Erythroblast (primary cell): ENCODE data around the gene TTC39C.
"Not testable (repeated sequence)": the region's sequence is repeated elsewhere in the genome, so short reads cannot be mapped to it uniquely, and the experiment has no call there.

Experiments used
- DNase-seq, 2 experiments: peaks; one replicate each; lab custom pipeline; 2025; lab: John Stamatoyannopoulos, UW
- GATA1 ChIP-seq: IDR thresholded peaks from 2 replicates; pipeline ENCODE4 v1.6.1; 2011; ENCODE audit warnings: low read depth, mild to moderate bottlenecking, control low read depth, low read length, moderate library complexity
- POLR2A ChIP-seq: IDR thresholded peaks from 2 replicates; pipeline ENCODE4 v1.6.1; 2011; ENCODE audit warnings: mild to moderate bottlenecking, low read length

TTC39C gene

DNA sequence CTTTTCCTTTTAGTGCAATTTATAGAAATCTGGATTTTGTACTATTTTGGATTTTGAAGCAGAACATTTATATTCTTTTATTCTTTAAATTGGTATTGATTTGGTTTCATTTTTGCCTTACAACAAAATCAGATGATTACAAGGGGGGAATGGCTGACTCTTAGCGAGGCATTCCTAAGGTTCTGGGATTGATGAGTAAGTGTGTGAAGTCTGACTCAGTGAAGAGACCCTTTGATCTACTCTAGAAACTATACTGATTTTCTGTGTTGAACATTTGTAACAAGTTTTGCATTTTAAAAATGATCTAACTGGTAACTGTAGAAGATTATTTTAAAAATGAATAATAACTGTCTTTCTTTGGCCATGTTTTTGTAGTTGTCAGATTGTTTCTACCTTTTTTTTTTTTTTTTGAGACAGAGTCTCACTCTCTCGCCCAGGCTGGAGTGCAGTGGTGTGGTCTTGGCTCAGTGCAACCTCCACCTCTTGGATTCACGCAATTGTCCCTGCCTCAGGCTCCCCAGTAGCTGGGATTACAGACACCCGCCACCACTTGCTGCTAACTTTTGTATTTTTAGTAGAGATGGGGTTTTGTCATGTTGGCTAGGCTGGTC, 48.7 kb downstream of the TTC39C start:
- TF ChIP-seq POLR2A (no peak), GATA1 (no peak)
- DNase-seq = no peak

DNA sequence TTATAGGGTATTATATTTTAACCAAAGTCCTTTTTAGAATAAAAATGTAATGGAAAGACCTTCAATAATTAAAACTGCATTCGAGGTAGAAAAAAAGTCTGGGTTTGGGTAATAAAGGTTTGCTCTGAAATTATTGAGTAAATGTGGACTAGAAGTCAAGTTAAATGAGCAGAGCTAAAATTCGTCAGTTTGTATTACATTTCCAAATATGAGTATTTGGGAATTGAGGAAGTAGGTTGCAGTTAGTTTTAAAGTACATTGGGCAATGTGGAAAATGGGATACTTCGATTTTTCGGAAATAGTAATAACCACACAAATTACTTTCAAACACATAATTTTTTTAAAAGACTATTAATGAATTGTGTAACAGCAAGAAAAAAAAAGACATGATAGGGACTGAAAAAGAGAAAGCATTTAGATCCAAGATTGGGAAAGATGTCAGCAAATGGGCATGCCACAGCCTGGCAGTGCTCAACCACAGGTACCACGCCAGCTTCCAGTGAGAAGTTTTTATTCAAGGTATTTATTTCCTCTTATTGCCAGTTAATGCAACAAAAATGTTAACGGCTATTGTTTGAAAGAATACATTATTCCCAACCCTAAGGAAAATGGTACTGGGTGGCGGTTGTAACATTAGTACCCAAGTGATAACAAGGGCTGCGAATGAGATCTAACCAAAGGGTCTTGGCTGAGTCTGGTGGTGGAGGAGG, 50.0 kb downstream of the TTC39C start:
- no peak for DNase-seq
- TF ChIP-seq POLR2A (no peak), GATA1 (no peak)

DNA sequence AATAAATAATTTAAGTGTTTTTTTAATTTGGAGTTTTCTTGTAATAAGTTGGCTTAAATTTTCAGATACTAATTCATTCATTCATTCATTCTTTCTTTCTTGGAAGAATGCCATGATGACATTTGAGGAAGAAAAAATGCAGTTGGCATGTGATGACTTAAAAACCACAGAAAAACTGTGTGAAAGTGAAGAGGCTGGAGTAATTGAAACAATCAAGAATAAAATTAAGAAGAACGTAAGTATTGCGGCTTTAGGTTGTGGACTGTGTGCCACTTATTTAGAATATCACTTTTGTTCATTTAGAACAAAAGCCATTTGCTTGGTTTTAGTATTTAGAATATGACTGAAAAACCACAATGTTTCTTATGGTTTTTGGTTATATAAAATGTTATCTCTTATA, 51.4 kb downstream of the TTC39C start:
- TF ChIP-seq GATA1 (no peak), POLR2A (no peak)
- DNase-seq = no peak

DNA sequence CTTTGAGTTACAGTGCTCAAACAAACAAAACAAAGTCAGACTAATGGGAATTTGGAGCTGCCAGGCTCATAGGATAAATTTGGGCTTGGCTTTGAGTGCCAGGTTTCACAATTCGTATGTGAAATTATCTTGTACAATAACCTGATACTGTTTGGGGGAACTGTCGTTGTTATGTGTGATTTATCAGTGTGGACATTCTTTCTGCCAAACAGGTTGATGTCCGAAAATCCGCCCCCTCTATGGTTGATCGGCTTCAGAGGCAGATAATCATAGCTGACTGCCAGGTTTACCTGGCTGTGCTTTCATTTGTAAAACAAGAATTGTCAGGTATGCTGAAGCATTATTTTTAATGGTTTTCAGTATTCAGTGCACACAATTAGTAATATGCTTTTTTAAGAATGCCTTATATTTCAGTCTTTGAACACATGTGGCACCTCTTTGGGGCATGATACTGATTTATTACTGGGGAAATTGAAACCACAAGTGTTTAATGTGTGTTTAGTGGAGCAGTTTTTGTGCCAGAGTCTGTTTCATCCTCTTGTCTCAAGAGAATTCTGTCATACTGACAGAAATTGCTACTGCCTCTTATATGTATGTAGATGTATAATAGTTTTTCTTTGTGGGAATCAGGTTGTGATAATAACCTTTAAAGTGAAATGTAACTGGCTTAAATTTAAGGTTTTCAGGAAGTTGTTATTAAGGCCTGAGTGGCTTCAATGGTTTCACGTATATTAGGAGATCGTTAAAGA, 54.6 kb downstream of the TTC39C start:
- TF ChIP-seq GATA1 (no peak), POLR2A (no peak)
- no peak for DNase-seq

DNA sequence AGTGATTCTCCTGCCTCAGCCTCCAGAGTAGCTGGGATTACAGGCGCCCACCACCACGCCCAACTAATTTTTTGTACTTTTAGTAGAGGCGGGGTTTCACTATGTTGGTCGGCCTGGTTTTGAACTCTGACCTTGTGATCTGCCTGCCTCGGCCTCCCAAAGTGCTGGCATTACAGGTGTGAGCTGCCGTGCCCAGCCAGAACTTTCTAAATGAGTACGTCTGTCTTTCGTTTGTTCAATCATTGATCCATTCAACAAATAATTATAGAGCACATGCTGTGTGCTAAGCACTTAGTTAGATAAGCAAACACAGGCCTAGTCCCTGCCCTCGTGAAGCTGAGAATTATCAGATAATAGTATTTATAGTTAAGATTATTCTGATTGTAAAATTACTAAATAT, 56.5 kb downstream of the TTC39C start:
- DNase-seq = no peak
- no peak for TF ChIP-seq POLR2A
- TF ChIP-seq GATA1 = no peak

DNA sequence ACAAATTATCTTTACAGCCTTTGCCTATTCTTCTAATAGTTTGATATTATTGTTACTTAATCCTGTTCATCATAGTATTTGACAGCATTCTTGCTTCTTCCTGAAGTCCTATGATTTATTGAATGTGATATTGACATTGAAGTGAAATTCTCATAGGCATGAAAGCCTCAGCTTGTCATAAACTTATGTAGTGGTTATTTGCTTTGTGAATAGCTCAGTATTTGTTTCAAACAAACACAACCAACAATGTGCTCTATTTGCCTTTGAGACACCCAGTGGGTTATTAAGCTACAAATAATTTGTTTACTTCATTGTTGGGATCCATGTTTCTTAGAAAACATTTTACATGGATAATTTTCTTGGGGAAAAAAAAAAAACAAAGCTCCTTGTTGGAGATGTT, 57.2 kb downstream of the TTC39C start:
- DNase-seq = no peak
- TF ChIP-seq GATA1 (no peak), POLR2A (no peak)

DNA sequence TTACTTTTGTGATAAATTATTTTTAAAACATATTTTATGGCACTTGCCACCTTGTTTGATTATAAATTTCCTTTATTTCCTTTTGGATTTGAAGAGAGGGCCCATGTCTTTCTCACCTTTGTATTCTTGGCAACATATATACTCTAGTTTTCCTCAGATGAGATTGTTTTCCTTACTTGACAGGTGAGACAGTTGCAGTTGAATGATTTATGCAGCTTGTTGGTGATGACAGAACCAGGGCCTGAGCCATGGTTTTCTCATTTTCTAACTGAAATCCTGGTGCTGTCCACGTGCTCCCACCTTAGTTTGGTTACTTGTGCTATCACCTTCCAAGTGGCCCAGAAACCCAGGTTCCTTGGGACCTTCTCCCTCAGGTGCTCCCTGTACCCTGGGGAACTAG, 58.2 kb downstream of the TTC39C start:
- DNase-seq = no peak
- TF ChIP-seq POLR2A (no peak), GATA1 (no peak)

DNA sequence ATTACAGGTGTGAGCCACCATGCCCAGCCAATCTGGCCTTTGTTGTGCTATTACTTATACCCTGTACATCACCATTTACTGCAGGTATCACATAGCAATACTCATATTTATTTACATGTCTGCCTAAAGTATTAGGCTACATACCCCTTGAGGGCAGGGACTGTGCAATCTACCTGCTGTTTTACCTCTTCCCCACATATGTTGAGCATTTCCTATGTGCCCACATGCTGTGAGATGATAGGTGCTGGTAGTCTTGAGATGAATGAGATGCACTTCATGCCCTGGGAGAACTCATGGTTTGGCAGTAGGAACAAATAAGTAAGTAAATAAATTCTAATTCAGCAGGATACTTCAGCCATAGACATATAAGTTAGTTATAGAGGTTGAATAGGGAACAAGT, 59.2 kb downstream of the TTC39C start:
- DNase-seq = no peak
- TF ChIP-seq POLR2A (no peak), GATA1 (no peak)

DNA sequence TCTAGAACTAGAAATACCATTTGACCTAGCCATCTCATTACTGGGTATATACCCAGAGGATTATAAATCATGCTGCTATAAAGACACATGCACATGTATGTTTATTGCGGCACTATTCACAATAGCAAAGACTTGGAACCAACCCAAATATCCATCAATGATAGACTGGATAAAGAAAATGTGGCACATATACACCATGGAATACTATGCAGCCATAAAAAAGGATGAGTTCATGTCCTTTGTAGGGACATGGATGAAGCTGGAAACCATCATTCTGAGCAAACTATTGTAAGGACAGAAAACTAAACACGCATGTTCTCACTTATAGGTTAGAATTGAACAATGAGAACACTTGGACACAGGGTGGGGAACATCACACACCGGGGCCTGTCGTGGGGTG, 60.2 kb downstream of the TTC39C start:
- not testable (repeated sequence) for DNase-seq

DNA sequence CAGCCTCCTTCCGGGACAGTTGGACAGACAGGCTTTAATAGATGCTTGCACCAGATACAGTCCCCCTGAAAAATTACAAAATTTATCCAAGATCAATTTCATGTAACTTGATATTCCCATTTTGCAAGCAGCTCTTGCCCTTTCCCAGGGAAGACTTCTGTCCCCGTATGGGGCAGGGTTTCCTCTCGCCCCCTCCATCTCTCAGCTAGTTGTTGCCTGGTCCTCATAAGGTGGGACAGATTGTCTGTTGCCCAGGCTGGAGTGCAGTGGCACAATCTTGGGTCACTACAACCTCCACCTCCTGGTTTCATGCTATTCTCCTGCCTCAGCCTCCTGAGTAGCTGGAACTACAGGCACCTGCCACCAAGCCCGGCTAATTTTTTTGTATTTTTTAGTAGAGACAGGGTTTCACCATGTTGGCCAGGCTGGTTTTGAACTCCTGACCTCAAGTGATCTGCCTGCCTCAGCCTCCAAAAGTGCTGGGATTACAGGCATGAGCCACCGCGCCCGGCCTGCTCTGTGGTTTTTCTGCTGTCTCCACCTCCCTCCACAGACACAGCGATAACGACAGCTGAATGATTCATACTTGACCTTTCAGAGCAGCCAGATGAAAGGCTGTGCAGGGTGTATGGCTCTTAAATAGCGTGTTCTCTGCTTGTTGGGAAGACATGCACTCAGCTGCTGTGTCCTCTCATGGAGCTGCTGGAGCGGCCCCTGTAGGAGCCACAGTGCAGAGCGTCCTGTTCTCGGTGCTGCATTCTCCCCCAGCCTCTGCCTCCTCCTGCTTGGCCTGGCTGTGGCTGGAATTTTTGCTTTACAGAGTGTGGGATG, 61.4 kb downstream of the TTC39C start:
- peak; percentile 51 to 62 for DNase-seq
- no peak for TF ChIP-seq POLR2A
- no peak for TF ChIP-seq GATA1

DNA sequence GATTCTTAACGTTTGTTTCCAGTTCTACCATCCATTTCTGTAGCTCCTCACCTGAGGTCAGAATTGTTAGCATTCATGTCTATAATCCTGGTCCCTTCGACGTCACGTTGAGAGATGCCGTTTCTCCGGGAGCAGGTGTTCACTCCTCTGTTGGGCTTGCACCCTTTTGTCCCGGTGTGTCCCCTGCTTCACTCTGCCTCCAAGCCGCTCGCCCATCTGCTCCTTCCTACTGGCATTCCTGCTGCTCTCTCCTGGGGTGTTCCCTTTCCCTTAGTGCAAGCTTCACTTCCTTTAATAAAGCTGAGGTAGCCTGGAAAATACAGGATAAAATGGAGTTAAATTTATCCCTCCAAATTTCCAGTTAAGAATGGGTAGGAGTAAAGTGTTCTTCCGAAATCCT, 62.4 kb downstream of the TTC39C start:
- no peak for DNase-seq
- no peak for TF ChIP-seq GATA1
- TF ChIP-seq POLR2A = no peak

DNA sequence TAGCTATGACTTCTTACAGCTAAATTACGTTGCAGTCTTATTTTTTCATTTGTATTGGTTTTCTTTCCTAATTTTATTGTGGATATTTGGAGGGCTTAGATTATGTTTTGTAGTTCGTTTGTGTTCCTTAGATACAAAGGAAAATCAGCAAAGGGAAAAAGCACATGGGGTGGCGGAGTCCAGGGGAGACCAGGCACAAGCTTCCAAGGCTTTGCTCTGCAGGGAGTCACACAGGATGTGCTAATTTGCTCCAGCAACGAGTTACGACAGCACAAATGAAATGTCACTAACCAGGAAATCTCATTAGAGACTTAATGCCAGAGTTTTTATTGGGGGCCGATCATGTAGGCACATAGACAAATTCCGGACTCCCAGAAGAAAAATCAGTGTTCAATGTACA, 63.8 kb downstream of the TTC39C start:
- DNase-seq = no peak
- no peak for TF ChIP-seq GATA1
- TF ChIP-seq POLR2A = no peak

DNA sequence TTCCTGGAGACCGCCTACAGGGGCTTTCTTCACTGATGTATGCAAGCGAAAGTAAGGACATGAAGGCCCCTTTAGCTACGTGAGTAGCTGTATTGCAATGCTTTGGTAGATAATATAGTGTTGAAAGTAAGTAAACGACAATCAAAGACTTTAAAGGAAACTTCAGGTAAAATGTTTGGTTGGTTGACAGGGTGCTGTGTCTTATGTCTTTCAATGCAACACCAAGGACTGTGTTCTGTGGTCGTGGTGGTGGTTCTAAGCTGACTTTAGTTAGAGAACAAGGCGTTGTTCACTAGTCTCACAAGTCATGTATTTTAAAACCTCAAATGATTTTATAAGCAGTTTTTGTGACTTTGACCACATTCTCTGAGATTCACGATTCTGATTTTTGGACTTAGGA, 66.3 kb downstream of the TTC39C start:
- no peak for DNase-seq
- no peak for TF ChIP-seq GATA1
- TF ChIP-seq POLR2A = no peak

DNA sequence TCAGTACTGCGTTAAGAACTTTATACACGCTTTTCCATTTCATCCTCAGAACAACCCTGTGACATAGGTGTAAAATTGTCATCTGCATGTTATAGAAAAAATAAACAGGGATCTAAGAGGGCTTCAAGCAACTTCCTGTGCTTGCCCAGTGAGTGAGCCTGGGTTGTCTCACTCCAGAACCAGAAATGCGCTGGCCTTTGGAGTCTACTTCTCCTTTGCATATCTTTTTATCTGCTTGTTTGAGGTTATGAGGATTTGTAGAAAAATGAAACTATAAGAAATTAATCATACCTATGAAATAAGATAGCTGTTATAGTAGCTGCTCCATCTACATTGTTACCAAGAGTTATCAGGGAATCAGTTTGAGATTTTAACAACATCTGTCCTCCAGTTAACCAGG, 69.0 kb downstream of the TTC39C start:
- no peak for DNase-seq
- no peak for TF ChIP-seq POLR2A
- TF ChIP-seq GATA1 = no peak

DNA sequence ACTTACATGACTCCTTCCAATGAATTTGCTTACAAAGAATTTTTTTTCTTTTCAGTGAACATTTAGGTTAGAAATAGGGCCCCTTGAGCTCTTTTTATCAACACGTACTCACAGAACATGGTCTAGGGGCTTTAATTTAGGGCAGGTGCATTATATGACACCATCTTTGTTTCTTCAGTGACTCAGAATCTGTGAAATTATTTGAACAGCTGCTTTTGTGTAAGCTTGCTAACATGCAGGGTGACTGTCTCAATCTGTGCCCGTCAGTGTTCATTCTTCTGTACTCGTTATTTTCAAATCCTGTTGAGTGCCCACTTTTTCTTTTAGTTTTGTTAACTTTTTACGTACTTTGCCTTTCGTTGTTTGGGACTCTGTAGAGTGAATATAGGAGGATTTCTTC, 71.5 kb downstream of the TTC39C start:
- TF ChIP-seq GATA1 (no peak), POLR2A (no peak)
- no peak for DNase-seq
